Activated gamma-delta T cell (primary cell): Measurements from ENCODE around the gene NIBAN1.

Experiments
- DNase-seq: peaks from one replicate; lab custom pipeline; 2025; lab: John Stamatoyannopoulos, UW

NIBAN1 gene

DNA sequence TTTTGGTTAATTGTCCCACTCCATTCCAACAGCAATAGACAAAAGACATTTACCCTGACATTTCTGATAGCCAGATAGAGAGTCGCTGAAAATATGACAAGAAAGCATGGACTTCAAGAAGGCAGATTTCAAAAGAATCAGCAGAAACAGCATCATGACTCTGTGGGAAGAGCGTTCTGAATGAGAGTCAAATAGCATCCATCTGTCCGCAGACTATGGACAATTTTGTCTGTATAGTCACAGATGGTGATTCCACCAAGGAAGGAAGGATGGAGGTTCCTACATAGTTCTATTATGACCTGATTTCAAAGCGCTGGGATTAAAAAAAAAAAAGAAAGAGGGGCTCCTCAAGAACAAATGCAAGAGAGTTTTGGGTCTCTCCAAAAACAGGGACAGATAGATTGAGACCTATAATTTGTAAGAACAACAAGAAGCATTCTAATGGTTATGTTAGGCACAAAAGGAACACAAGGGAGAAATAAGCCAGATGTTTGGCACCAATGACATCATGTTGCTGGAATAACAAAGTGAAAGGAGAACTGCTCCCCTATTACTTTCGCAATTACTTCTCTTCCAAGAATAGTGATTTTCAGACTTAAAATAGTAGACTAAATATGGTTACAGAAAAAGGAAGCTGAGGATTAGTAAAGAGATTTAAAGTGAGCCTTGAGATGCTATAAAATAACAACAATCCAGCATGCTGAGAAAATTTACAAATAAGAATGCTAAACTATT is 28.5 kb downstream of the NIBAN1 start:
- no peak for DNase-seq

DNA sequence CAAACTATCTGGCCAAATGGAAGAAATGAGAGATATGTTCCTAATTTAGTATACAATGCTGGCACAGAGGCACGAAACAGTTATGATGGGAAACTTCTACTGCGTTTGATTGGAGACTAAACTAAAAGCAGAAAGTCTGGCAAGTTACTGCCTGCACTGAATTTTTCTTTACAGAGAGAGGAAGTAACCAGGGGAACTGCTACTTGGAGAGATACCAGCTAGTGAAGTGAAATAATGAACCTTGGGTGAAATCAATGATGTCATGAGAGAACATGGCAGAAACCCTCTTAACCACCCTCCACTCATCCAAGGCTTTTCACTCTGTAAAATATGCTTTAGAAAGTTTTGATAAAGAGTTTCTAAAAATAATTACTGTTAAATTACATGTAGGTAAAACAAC is 29.3 kb downstream of the NIBAN1 start:
- DNase-seq: no peak

DNA sequence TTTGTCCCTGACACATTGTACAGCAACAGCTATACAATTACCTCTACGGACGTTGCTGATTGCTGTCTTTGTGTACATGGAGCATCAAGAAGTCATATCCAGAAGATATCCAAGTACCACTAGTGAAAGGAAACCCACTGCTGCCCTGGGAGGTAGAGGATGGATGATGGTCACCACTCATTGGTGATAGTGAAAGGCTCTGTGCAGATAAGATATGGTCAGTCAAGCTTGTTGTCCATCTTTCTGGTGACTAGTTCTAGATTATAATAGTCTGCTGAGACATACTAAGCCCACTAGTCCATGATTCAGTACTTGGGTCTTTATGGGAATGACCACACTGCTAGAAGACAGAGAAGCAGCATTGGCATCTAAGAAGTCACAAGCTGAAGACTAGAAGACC is 30.3 kb downstream of the NIBAN1 start:
- no peak for DNase-seq

DNA sequence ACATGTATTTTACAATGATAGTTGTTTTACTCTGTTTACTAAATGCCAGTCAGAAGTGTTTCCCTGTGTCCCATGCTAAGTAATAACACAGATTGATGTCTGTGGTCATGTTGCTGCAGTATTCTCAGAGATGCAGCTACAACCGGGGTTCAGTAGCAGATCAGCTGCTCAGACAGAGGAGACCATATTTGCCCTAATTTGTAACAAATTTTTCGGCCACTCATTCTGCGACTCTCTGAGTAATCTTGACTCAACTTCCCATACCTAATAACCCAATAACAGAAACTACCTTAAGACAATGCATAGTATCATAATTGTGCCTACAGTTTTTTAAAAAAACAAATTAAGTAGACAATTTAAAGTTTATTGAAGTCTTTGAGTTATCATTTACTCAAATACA is 32.6 kb downstream of the NIBAN1 start:
- no peak for DNase-seq

DNA sequence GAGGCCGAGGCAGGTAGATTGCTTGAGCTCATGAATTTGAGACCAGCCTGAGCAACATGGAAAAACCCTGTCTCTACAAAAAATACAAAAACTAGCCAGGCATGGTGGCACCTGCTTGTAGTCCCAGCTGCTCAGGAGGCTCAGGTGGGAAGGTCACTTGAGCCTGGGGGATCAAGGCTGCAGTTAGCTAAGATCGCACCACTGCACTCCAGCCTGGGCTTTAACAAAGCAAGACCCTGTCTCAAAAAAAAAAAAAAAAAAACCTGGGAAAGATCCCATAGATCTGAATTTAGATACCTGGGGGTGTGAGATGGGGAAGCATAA is 32.9 kb downstream of the NIBAN1 start:
- DNase-seq: no peak

DNA sequence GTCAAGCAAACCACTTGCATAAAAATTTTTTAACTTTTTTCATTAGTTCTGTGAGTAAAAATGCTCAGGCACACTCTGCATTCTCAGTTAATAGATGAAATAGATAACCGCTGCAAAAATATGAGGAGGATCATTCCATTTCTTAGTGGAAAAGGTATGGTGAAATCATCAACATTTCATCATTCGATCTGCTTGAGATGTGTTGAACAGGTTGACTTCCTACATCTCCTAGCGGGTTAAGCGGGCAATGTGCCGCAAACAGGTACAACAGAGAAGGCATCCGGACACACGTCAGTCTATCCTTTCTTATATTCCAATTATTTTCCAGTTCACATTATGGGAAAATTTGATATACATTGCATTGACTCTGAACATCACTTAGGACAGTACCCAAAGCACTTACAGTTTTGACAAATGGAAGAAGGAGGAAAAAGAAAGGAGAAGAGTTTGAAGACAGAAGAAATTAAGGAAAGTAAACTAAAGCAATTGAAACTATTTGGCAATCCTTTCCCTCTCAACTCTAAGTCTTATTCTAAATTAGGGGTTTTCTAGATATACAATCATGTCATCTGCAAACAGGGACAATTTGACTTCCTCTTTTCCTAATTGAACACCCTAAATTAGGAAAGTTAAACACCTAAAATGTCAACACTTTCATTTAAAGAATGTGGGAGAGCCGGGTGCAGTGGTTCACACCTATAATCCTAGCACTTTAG is 33.5 kb downstream of the NIBAN1 start:
- no peak for DNase-seq

DNA sequence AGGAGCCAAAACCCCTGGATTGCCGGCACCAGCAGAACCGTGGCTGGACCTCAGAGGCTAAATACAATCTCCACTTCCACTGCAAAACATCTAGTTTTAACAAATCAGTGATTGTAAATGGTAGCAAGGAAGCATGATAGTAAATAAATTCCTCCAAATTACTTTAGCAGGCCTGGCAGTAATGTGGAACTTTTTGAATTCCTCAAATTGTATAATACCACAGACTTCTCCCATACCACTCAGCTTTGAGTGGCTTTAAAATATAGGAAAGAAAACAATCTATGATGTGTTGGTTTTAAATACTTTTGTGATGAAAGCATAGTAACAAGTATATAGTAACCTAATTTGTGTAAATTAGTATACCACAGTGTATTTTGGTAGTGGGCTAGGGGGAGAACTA is 34.1 kb downstream of the NIBAN1 start:
- no peak for DNase-seq

DNA sequence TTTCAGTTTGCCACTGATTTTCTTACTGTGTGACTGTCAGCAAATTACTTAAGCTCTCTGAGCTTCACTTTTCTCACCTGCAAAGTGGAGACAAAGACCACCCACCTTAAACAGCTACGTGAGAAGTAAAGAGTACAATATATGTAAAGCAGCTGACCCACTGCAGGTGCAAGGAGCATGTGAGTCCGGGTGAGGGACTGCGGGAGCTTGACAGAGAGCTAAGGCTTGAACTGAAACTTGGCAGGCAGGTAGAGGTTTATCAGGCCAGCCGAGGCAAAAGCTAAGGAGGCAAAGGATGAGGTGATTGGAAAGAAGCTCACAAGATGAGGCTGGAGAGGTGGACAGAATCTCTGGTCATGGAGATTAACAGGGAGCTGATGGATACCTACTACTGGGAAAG is 36.6 kb downstream of the NIBAN1 start:
- no peak for DNase-seq

DNA sequence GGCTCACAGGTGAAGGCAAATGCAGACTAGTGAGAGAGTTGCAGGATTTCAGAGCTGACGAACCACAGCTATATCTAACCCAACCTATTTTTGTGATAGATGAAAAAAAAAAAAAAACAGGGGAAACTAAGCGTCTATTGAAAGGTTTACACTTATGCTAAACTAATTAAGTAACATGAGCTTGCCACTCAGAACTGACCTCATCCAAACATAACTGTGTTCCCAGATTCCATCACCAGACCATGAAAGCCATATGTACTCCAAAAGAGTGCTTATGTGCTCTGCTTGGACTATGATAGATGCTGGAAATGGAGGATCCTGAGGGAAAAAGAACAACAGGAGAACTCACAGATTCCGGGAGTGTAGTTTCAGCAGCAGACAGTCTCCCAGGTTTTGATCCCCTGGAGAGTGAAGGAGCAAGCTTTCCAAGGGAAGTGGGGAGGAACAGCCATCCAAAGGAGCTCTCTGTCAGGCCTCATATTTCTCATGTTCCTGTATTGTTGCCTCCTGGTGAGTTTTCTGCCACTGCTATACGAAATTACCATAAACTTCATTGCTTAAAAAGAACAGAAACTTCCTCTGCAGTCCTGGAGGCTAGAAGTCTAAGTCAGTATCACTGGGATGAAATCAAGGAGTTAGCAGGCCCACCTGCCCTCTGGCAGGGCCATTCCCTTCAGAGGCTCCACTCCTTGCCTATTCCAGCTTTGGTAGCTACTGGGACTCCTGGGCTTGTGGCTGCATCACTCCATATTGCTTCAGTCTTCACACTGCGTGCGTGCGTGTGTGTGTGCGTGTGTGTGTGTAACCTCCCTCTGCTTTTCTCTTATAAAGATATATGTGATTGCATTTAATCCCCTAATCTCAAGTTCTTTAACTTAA is 38.1 kb downstream of the NIBAN1 start:
- DNase-seq: no peak

DNA sequence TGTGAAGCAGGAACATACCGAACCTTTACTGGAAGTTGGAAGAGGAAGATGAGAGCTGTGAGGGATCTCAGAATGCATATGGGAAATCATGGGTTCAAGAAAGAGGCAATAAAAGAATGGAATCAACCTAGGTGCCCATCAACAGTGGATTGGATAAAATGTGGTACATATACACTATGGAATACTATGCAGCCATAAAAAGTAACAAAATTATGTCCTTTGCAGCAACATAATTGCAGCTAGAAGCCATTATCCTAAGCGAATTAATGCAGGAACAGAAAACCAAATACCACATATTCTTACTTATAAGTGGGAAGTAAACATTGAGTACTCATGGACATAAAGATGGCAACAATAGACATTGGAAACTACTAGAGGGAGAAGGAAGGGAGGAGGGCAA is 40.4 kb downstream of the NIBAN1 start:
- DNase-seq: no peak

DNA sequence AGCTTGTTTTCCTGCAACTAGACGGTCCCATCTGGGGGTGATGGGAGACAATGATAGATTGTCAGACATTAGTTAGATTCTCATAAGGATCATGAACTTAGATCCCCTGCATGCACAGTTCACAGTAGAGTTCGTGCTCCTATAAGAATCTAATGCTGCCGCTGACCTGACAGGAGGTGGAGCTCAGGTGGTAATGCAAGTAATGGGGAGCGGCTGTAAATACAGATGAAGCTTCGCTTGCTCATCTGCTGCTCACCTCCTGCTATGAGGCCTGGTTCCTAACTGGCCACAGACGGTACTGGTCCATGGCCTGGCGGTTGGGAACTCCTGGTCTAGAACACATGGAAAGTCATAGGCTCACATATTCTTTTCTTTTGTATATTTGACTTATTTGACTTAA is 42.0 kb downstream of the NIBAN1 start:
- DNase-seq: no peak

DNA sequence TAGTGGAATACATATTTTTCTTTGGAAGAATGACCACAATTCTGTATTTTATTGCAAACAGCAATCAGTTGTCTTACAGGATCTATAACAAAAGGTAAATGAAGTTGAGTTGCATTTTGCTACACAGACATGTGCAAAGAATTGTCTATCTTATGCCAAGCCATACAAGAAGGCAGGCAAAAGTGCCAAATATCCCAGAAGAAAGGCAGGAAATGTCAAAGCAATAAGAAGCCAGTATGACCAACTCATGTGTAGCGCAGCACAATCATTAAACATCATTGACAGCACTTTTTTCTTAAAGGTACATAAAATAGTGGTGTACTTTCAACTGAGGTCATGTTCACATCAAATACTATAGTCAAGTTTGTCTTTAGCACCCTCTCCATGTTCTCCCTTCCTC is 42.7 kb downstream of the NIBAN1 start:
- DNase-seq: no peak

DNA sequence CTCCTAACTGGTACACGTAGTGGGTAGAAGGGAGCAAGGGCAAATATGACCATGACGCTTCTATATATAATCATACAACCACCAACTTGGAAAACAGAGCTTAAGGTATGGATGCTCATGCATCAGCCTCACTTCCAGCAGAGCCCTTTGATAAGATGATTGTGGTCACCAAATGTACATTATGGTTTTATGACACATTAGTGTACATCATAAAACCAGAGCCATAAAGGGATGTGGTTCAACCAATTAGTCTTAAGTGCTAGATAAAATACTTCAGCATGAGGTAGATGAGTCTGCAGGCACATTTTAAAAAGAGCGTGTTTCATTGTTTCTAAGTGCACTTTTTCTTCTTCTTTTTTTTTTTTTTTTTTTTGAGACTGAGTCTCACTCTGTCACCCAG is 43.7 kb downstream of the NIBAN1 start:
- DNase-seq: no peak

DNA sequence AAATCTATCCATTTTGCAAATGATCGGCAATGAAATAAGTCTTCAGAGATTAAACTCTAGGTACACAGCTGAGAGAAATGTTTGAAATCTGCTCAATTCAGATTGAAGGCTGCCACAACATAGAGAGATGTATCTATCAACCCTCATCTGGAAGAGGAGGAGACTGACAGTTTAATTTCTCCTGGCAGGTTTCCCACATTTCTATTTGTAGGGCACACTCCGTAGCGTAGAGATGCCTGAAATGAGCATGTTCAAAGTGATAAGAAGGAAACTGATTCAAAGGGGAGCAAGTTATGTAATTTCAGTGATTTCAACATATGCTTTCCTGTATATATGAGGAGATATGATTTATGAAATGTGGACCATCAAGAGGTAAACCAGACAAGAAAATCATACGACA is 44.1 kb downstream of the NIBAN1 start:
- DNase-seq: no peak

DNA sequence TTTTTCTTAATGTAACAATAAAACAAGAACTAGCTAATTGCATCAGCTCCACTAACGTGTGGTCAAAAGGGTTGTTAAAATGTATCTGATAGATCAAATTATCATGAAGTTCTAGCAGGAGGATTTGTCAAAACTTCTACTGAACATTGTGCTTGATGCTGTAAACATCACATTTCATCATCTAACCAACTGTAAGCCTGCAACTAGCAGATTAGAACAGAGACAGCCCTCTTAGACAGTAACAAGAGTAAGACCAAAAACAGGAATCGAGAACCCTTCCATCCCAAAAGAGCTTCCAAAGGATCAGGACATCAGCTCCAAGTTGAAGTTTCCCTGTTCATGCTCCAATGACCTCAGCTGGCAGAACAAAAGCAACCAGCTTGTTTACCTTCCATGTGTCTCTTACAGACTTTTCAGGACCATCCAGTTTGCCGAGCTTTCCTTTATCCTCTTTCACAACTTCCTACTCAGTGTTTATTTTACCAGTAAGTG is 44.6 kb downstream of the NIBAN1 start:
- no peak for DNase-seq

DNA sequence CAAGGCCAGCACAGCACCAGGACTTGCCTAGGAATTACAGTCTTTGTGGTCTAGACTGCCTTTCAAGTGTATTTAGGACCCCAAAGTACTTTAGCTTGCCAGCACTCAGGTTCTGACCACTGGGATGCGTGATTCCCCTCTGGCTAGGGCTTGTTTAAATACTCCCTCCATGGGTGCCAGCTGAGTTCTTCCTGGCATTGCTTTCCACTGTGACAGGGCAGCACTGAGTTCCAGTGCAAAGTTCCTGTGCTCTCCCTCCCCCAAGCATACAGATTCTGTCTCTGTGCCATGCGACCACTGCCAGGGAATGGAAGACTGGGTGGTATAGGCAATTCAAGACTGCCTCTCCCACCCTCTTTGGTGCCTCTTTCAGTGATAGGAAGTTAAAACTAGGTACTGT is 45.9 kb downstream of the NIBAN1 start:
- DNase-seq: no peak
